Measurements from ENCODE around the gene PGM2.

PGM2 gene

GRCh38 chr4:37896206-37896860 is 69.8 kb downstream of the PGM2 start:
- DNase-seq (ENCODE audit: low read depth in 1 of 2, low spot score in 1 of 2) = no peak

- DNase-seq (ENCODE audit: low read depth in 1 of 2, low spot score in 1 of 2) = no peak
Observed at GRCh38 chr4:37902212-37902611, 75.7 kb downstream of the PGM2 start.

GRCh38 chr4:37902738-37903693 is 76.5 kb downstream of the PGM2 start:
- no peak for DNase-seq (ENCODE audit: low read depth in 1 of 2, low spot score in 1 of 2)

- no peak for DNase-seq (ENCODE audit: low read depth in 1 of 2, low spot score in 1 of 2)
Observed at GRCh38 chr4:37903901-37904300, 77.4 kb downstream of the PGM2 start.

- DNase-seq (ENCODE audit: low read depth in 1 of 2, low spot score in 1 of 2) = no peak
Observed at GRCh38 chr4:37904824-37905223, 78.3 kb downstream of the PGM2 start.

GRCh38 chr4:37905533-37906169 is 79.2 kb downstream of the PGM2 start:
- no peak for DNase-seq (ENCODE audit: low read depth in 1 of 2, low spot score in 1 of 2)

- DNase-seq (ENCODE audit: low read depth in 1 of 2, low spot score in 1 of 2) = no peak
Observed at GRCh38 chr4:37908488-37909331, 82.2 kb downstream of the PGM2 start.

- DNase-seq (ENCODE audit: low read depth in 1 of 2, low spot score in 1 of 2) = no peak
Observed at GRCh38 chr4:37909332-37910090, 83.0 kb downstream of the PGM2 start.

- no peak for DNase-seq (ENCODE audit: low read depth in 1 of 2, low spot score in 1 of 2)
Observed at GRCh38 chr4:37910091-37910486, 83.6 kb downstream of the PGM2 start.

Measured in activated CD4-positive, alpha-beta T cell treated with anti-CD3 and anti-CD28 coated beads, Interleukin-2, amount 50 U/mL, for 24 hours (primary cell).